Astrocyte (in vitro differentiated cells and primary cell): ENCODE results near the gene MYO15B.
"Not testable (repeated sequence)": the region's sequence is repeated elsewhere in the genome, so short reads cannot be mapped to it uniquely, and the experiment has no call there.

Experiments used
- CTCF ChIP-seq: IDR thresholded peaks from 2 replicates; pipeline ENCODE4 v1.5.1; 2011; ENCODE audit warnings: low read depth, mild to moderate bottlenecking, inconsistent platforms, low read length, moderate library complexity; ENCODE audit not compliant: insufficient read depth
- EZH2 ChIP-seq: IDR thresholded peaks from 2 replicates; pipeline ENCODE4 v1.6.1; 2012; ENCODE audit warnings: mild to moderate bottlenecking, low read length, inconsistent platforms; ENCODE audit not compliant: insufficient read depth

DNA sequence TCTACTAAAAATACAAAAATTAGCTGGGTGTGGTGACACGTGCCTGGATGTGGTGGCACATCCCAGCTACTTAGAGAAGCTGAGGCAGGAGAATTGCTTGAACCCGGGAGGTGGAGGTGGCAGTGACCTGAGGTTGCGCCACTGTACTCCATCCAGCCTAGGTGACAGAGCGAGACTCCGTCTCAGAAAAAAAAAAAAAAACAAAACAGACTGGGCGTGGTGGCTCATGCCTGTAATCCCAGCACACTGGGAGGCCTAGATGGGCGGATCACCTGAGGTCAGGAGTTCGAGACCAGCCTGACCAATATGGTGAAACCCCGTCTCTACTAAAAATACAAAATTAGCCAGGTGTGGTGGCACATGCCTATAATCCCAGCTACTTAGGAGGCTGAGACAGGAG is 5.8 kb downstream of the MYO15B start:
- not testable (repeated sequence) for TF ChIP-seq CTCF, EZH2
